GM21390 (cell line): ENCODE measurements around the gene SND1.

Experiments
- ATAC-seq: cut with Tn5 transposase; IDR thresholded peaks from one replicate; pipeline ENCODE4 v1.9.1; 2021; ENCODE audit not compliant: unreplicated experiment

Gene SND1

GRCh38 chr7:128054511-128054910 is 402.5 kb downstream of the SND1 start:
- ATAC-seq = no peak

GRCh38 chr7:128055637-128056036 is 403.6 kb downstream of the SND1 start:
- ATAC-seq = no peak

GRCh38 chr7:128056901-128057300 is 404.9 kb downstream of the SND1 start:
- no peak for ATAC-seq

- no peak for ATAC-seq
Observed at GRCh38 chr7:128057909-128058308, 405.9 kb downstream of the SND1 start.

- ATAC-seq = no peak
Observed at GRCh38 chr7:128059143-128059988, 407.4 kb downstream of the SND1 start.

GRCh38 chr7:128060018-128060417 is 408.0 kb downstream of the SND1 start:
- ATAC-seq = no peak

GRCh38 chr7:128063088-128063487 is 411.1 kb downstream of the SND1 start:
- no peak for ATAC-seq

GRCh38 chr7:128065872-128066271 is 413.9 kb downstream of the SND1 start:
- ATAC-seq = no peak

GRCh38 chr7:128066395-128066794 is 414.4 kb downstream of the SND1 start:
- no peak for ATAC-seq

- ATAC-seq = no peak
Observed at GRCh38 chr7:128066858-128067257, 414.9 kb downstream of the SND1 start.

- ATAC-seq = no peak
Observed at GRCh38 chr7:128067983-128068382, 416.0 kb downstream of the SND1 start.

GRCh38 chr7:128068785-128069184 is 416.8 kb downstream of the SND1 start:
- ATAC-seq = no peak

GRCh38 chr7:128069373-128070364 is 417.7 kb downstream of the SND1 start:
- no peak for ATAC-seq

GRCh38 chr7:128071376-128071775 is 419.4 kb downstream of the SND1 start:
- no peak for ATAC-seq

GRCh38 chr7:128071801-128072200 is 419.8 kb downstream of the SND1 start:
- no peak for ATAC-seq

- ATAC-seq = no peak
Observed at GRCh38 chr7:128073671-128074310, 421.8 kb downstream of the SND1 start.

GRCh38 chr7:128074336-128074735 is 422.3 kb downstream of the SND1 start:
- ATAC-seq = no peak

- no peak for ATAC-seq
Observed at GRCh38 chr7:128074736-128075135, 422.7 kb downstream of the SND1 start.

GRCh38 chr7:128075242-128076095 is 423.5 kb downstream of the SND1 start:
- ATAC-seq = no peak

GRCh38 chr7:128076196-128076795 is 424.3 kb downstream of the SND1 start:
- ATAC-seq = no peak
